GM21786 (cell line): ENCODE results near the gene CACNA1D.

Source experiments
- ATAC-seq: cut with Tn5 transposase; IDR thresholded peaks from one replicate; pipeline ENCODE4 v1.9.1; 2021; ENCODE audit not compliant: unreplicated experiment

The CACNA1D gene

GRCh38 chr3:53709256-53709655, 214.8 kb downstream of the CACNA1D start:
- ATAC-seq, result no peak

- ATAC-seq, result peak; percentile 69
These were observed 215.7 kb downstream of the CACNA1D start for GRCh38 chr3:53709860-53710674.

GRCh38 chr3:53711387-53711786, 217.0 kb downstream of the CACNA1D start:
- no peak for ATAC-seq

- ATAC-seq, result no peak
These were observed 218.5 kb downstream of the CACNA1D start for GRCh38 chr3:53712817-53713388.

- no peak for ATAC-seq
These were observed 219.2 kb downstream of the CACNA1D start for GRCh38 chr3:53713626-53714025.

- no peak for ATAC-seq
These were observed 221.5 kb downstream of the CACNA1D start for GRCh38 chr3:53715815-53716483.

- ATAC-seq, result no peak
These were observed 222.6 kb downstream of the CACNA1D start for GRCh38 chr3:53716998-53717397.

- no peak for ATAC-seq
These were observed 224.1 kb downstream of the CACNA1D start for GRCh38 chr3:53718462-53718861.

GRCh38 chr3:53719796-53720195, 225.4 kb downstream of the CACNA1D start:
- ATAC-seq, result no peak

- ATAC-seq, result no peak
These were observed 227.0 kb downstream of the CACNA1D start for GRCh38 chr3:53721187-53722119.

GRCh38 chr3:53724566-53724965, 230.2 kb downstream of the CACNA1D start:
- ATAC-seq, result no peak

- ATAC-seq, result no peak
These were observed 231.1 kb downstream of the CACNA1D start for GRCh38 chr3:53725387-53725995.

GRCh38 chr3:53726643-53727042, 232.2 kb downstream of the CACNA1D start:
- no peak for ATAC-seq

GRCh38 chr3:53728606-53729005, 234.2 kb downstream of the CACNA1D start:
- ATAC-seq, result no peak

- no peak for ATAC-seq
These were observed 234.7 kb downstream of the CACNA1D start for GRCh38 chr3:53729159-53729558.

GRCh38 chr3:53729618-53730017, 235.2 kb downstream of the CACNA1D start:
- ATAC-seq, result no peak

- no peak for ATAC-seq
These were observed 236.2 kb downstream of the CACNA1D start for GRCh38 chr3:53730576-53730975.

GRCh38 chr3:53731934-53732624, 237.7 kb downstream of the CACNA1D start:
- ATAC-seq, result peak; percentile 51

GRCh38 chr3:53733446-53733845, 239.0 kb downstream of the CACNA1D start:
- ATAC-seq, result no peak

- ATAC-seq, result no peak
These were observed 245.6 kb downstream of the CACNA1D start for GRCh38 chr3:53739966-53740365.
